HepG2 (cell line): ENCODE measurements around the gene ADPRS. TPM values are rescaled to one million over a fixed set of nuclear protein-coding genes. Genes with fewer than 3 reads are reported as not detected.

Experiments used
- ATAD3A ChIP-seq: sonication (generic); formaldehyde crosslinking; IDR thresholded peaks from 2 replicates; pipeline ENCODE4 v1.4.0; 2020; ENCODE audit warnings: missing genetic modification reagents
- ERF ChIP-seq: IDR thresholded peaks from 2 replicates; pipeline ENCODE4 v1.6.1; 2018; ENCODE audit warnings: missing biosample characterization, missing genetic modification reagents
- MEIS2 ChIP-seq: sonication (generic); formaldehyde crosslinking; IDR thresholded peaks from 2 replicates; pipeline ENCODE4 v1.9.0; 2021; ENCODE audit warnings: mild to moderate bottlenecking, missing genetic modification reagents
- PAX8 ChIP-seq: sonication (generic); formaldehyde crosslinking; IDR thresholded peaks from 2 replicates; pipeline ENCODE4 v1.8.0; 2022; ENCODE audit warnings: mild to moderate bottlenecking, missing genetic modification reagents, borderline replicate concordance
- PCBP1 ChIP-seq: fragments of 200-400 bp; formaldehyde crosslinking; IDR thresholded peaks from 2 replicates; pipeline ENCODE4 v1.6.1; 2017; ENCODE audit warnings: mild to moderate bottlenecking, low read depth, low read length, borderline replicate concordance
- RBAK ChIP-seq: sonication (generic); formaldehyde crosslinking; IDR thresholded peaks from 2 replicates; pipeline ENCODE4 v1.5.1; 2020; ENCODE audit warnings: mild to moderate bottlenecking, missing genetic modification reagents
- RBM22 ChIP-seq: fragments of 200-400 bp; formaldehyde crosslinking; optimal IDR thresholded peaks from 2 replicates; pipeline ENCODE3; 2017; ENCODE audit warnings: mild to moderate bottlenecking, low read length, moderate library complexity
- TAF1 ChIP-seq: sonication (generic); formaldehyde crosslinking; IDR thresholded peaks from 2 replicates; pipeline ENCODE4 v1.4.0; 2020; ENCODE audit warnings: missing genetic modification reagents
- TBX2 ChIP-seq: sonication (generic); formaldehyde crosslinking; IDR thresholded peaks from 2 replicates; pipeline ENCODE4 v1.5.0; 2020; ENCODE audit warnings: missing genetic modification reagents, mild to moderate bottlenecking, borderline replicate concordance
- TFDP1 ChIP-seq: IDR thresholded peaks from 2 replicates; pipeline ENCODE4 v1.6.1; 2016; ENCODE audit warnings: missing compliant biosample characterization, missing genetic modification reagents, borderline replicate concordance
- ZBTB2 ChIP-seq: sonication (generic); formaldehyde crosslinking; IDR thresholded peaks from 2 replicates; pipeline ENCODE4 v1.8.0; 2022; ENCODE audit warnings: low read depth, missing genetic modification reagents
- ZFP37 ChIP-seq: sonication (generic); formaldehyde crosslinking; IDR thresholded peaks from 2 replicates; pipeline ENCODE4 v1.4.0; 2020; ENCODE audit warnings: missing genetic modification reagents, borderline replicate concordance
- polyA plus RNA-seq, 8 experiments: library from polyadenylated mRNA; depleted of rRNA in 3 of 8; stranded (reverse) in 7 of 8; unstranded in 1 of 8; fragments of >200 nt; fragmentation: Illumina TruSeq in 4 of 8; extraction: Trizol in 4 of 8; gene quantifications; 2 replicates each; pipeline versions ENCODE4 v1.2.1 to v1.2.3, GENCODE V29; 2011 to 2016; ENCODE audit warnings: low read depth in 4 of 8, missing spikeins in 1 of 8, mixed read lengths in 1 of 8; ENCODE audit not compliant: insufficient read depth in 1 of 8
- total RNA-seq, 5 experiments: library from RNA; depleted of rRNA; stranded (reverse); fragments of >200 nt; fragmentation: Illumina TruSeq; extraction: Trizol; gene quantifications; 2 replicates each; pipeline ENCODE4 v1.2.3, GENCODE V29; 2016; ENCODE audit warnings: low read depth in 1 of 5
- TF ChIP-seq, protein P1 (sequence below): sonication (generic); formaldehyde crosslinking; IDR thresholded peaks from 2 replicates; pipeline ENCODE4 v1.4.0; 2020; ENCODE audit warnings: low read depth, missing genetic modification reagents

The ADPRS gene
- total and polyA plus RNA-seq, 2 of the 13 experiments (the other 11 are each of a cell fraction or from before 2014, with no cell fraction given): 30.6 to 36.4 TPM

- TF ChIP-seq TBX2 (CRISPR knock-in tag) (peak; percentile 91), ZFP37 (CRISPR knock-in tag) (no peak; the same call in 1 of the 2 replicates), RBM22 (no peak), ATAD3A (no peak), RBAK (CRISPR knock-in tag) (no peak), TAF1 (CRISPR knock-in tag) (peak; percentile 98), ZBTB2 (peak; percentile 73), PCBP1 (no peak), PAX8 (CRISPR knock-in tag) (0 out of 2 replicates have a peak, but pooled peaks have one; percentile 33), ERF (peak; percentile 93), MEIS2 (CRISPR knock-in tag) (peak; percentile 84), TFDP1 (CRISPR knock-in tag) (peak; percentile 81; the same call in 1 of the 2 replicates)
- TF ChIP-seq, protein P1, sequence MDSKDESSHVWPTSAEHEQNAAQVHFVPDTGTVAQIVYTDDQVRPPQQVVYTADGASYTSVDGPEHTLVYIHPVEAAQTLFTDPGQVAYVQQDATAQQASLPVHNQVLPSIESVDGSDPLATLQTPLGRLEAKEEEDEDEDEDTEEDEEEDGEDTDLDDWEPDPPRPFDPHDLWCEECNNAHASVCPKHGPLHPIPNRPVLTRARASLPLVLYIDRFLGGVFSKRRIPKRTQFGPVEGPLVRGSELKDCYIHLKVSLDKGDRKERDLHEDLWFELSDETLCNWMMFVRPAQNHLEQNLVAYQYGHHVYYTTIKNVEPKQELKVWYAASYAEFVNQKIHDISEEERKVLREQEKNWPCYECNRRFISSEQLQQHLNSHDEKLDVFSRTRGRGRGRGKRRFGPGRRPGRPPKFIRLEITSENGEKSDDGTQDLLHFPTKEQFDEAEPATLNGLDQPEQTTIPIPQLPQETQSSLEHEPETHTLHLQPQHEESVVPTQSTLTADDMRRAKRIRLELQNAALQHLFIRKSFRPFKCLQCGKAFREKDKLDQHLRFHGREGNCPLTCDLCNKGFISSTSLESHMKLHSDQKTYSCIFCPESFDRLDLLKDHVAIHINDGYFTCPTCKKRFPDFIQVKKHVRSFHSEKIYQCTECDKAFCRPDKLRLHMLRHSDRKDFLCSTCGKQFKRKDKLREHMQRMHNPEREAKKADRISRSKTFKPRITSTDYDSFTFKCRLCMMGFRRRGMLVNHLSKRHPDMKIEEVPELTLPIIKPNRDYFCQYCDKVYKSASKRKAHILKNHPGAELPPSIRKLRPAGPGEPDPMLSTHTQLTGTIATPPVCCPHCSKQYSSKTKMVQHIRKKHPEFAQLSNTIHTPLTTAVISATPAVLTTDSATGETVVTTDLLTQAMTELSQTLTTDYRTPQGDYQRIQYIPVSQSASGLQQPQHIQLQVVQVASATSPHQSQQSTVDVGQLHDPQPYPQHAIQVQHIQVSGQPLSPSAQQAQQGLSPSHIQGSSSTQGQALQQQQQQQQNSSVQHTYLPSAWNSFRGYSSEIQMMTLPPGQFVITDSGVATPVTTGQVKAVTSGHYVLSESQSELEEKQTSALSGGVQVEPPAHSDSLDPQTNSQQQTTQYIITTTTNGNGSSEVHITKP: peak; percentile 73
Observed at GRCh38 chr1:36088577-36089392, at the start of gene ADPRS (continued).
